ENCODE data around the gene DZIP3.

DZIP3 gene

DNA sequence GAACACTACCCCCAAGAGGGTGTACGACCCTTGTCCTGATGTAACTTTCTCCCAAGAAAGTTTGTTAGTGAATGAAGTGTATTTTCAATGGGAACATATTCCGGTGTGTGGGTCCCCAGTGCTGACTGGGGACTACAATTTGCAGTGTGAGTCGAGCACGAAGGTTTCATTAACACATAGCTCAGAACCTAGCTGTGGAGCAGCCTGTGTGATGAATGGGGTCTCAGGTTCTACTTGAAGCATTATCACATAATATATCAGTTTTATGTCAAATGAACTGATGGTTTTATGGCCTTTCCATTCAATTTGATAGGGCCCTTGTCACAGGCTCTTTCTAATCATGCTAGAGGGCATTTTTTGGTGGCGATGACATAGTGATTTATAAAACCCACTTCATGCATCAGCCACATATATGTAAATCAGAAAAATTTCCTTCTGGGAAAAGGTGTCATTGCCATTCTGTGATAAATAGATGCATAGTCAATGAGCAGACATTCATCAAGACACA, 123.5 kb downstream of the DZIP3 start:
- no peak for DNase-seq (ENCODE audit: low read depth)
- TF ChIP-seq, protein P1, sequence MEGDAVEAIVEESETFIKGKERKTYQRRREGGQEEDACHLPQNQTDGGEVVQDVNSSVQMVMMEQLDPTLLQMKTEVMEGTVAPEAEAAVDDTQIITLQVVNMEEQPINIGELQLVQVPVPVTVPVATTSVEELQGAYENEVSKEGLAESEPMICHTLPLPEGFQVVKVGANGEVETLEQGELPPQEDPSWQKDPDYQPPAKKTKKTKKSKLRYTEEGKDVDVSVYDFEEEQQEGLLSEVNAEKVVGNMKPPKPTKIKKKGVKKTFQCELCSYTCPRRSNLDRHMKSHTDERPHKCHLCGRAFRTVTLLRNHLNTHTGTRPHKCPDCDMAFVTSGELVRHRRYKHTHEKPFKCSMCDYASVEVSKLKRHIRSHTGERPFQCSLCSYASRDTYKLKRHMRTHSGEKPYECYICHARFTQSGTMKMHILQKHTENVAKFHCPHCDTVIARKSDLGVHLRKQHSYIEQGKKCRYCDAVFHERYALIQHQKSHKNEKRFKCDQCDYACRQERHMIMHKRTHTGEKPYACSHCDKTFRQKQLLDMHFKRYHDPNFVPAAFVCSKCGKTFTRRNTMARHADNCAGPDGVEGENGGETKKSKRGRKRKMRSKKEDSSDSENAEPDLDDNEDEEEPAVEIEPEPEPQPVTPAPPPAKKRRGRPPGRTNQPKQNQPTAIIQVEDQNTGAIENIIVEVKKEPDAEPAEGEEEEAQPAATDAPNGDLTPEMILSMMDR (conservative IDR thresholded peaks at IDR 0.05; ENCODE audit: low read depth, low read length): no peak
- no peak overlapping the region for H3K4me3 ChIP-seq (ENCODE audit: low read length)

DNA sequence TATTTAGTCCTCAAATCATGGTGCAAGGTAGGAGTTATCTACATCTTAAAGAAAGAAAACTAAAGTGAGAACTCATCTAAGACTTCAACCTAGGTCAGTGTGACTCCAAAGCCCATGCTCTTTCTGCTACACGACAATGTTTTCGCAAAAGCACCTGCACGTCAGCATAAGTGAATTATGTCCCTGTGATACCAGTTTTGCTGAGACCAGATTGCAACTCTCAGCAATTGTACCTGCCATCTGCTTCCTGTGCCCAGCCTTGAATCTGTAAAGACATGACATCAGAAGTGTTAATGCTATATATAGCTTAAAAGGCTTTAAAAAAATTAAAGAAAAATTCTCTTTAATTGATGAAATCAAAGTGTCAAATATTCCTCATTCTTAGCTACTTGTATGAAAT, 124.3 kb downstream of the DZIP3 start:
- H3K4me3 ChIP-seq (ENCODE audit: low read length): no peak overlapping the region
- TF ChIP-seq, protein P1 (conservative IDR thresholded peaks at IDR 0.05; ENCODE audit: low read depth, low read length): no peak
- no peak for DNase-seq (ENCODE audit: low read depth)

DNA sequence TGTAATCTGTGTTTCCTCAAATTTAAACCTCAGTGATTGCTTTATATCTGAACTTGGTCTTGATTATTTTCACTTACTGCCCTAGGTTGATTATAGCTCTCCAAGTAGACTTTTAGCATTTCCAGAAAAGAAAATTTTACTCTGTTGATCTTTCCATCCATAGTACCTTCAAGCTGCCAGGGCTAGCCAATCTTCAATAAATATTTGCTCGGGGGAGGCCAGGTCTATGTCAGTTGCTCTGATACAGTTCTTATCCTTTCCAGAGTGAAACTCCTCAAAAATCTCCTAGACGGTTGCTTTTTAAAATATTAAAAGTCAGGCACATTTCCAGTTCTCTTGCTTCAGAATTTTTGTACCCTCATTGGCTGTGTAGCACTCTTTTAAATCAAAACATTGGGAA, 128.9 kb downstream of the DZIP3 start:
- TF ChIP-seq, protein P1 (conservative IDR thresholded peaks at IDR 0.05; ENCODE audit: low read depth, low read length): no peak
- H3K4me3 ChIP-seq (ENCODE audit: low read length): no peak overlapping the region
- no peak for DNase-seq (ENCODE audit: low read depth)

DNA sequence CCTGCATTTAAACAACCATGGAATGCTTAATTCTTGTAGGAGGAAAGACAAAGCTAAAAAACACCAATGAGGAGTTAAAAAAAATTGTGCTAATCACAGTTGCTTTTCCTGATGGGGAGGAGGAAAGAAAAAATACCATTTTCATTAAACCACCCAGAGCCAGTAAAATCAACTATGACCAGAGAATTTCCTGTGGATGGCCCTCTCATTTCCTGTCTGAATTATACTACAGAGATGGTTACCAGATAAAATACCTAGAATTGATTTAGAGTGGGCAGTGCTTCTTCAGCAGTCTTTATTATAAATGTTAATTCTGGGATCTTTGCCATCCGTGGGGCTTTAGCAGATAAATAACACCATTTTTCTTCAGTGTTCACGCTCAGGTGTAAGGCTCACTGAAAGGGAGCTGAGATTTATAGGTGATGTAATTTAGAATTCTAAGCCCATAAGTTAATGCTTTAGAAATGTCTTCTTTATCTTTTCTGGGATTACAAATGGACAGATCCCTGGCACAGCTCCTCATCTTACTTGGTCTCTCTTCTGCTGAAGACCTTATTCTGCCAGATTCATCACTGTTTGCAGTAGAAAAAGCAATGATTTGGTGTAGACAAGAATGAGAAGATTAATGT, 129.8 kb downstream of the DZIP3 start:
- DNase-seq (ENCODE audit: low read depth): no peak
- TF ChIP-seq, protein P1 (conservative IDR thresholded peaks at IDR 0.05; ENCODE audit: low read depth, low read length): no peak
- H3K4me3 ChIP-seq (ENCODE audit: low read length): no peak overlapping the region

DNA sequence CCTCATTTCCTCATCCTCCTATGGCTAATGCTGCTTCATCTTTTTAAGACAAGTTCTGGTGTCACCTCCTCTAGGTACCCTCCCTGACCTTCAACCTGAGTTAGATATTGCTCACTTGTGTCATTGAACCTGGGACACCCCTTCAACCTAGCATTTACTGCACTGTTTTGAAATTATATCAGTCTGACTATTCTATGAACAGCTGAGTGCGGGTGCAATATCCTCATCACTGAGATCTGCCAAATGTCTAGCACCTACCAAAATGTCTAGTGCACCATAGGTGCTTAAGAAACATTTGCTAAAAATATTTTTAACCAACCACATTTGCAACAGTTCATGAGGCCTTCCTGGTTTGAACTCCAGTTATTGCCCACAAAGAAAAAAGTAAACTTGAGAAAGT, 133.2 kb downstream of the DZIP3 start:
- TF ChIP-seq, protein P1 (conservative IDR thresholded peaks at IDR 0.05; ENCODE audit: low read depth, low read length): no peak
- H3K4me3 ChIP-seq (ENCODE audit: low read length): no peak overlapping the region
- no peak for DNase-seq (ENCODE audit: low read depth)

DNA sequence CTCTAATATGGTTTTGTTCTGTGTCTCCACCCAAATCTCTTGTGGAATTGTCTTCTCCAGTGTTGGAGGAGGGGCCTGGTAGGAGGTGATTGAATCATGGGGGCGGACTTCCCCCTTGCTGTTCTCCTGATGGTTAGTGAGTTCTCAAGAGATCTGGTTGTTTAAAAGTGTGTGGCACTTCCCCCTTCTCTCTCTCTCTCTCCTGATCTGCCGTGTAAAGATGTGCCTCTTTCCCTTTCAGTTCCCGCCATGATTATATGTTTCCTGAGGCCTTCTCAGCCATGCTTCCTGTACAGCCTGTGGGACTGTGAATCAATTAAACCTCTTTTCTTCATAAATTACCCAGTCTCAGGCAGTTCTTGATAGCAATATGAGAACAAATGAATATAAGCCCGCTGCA, 134.6 kb downstream of the DZIP3 start:
- no peak overlapping the region for H3K4me3 ChIP-seq (ENCODE audit: low read length)
- TF ChIP-seq, protein P1 (conservative IDR thresholded peaks at IDR 0.05; ENCODE audit: low read depth, low read length): no peak
- no peak for DNase-seq (ENCODE audit: low read depth)

DNA sequence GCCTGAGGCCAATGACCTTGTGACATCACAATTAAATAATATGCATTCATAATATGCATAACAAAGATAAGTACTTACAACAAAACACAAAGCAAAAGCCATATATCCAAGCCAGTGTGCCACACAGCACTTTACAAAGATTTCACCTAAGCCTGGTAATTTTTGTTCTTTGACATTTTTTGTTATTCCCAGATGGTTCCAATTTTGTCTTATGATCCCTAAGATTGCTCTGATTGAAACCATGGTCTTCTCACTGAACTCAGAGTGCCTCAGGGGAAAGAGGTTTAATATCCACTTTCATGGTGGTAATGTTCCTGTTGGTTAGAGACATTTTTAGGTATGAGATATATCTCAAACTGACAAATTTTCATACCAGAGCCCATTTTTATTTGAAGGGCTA, 138.6 kb downstream of the DZIP3 start:
- DNase-seq (ENCODE audit: low read depth): no peak
- H3K4me3 ChIP-seq (ENCODE audit: low read length): no peak overlapping the region
- TF ChIP-seq, protein P1 (conservative IDR thresholded peaks at IDR 0.05; ENCODE audit: low read depth, low read length): no peak

Data from retinal pigment epithelial cell (primary cell).